NCI-H2227 treated with DMSO at 0.1 percent for 48 hours (cell line): ENCODE results near the gene SLC38A10.
A peak's percentile ranks its signal among the peaks of the same experiment; 100 is the strongest.

ENCODE experiments used
- DNase-seq: peaks from one replicate; lab custom pipeline; 2025; lab: John Stamatoyannopoulos, UW

Gene SLC38A10

GRCh38 chr17:81298991-81299738, 4.1 kb upstream of the SLC38A10 start:
- no peak for DNase-seq

GRCh38 chr17:81298325-81298990, 3.4 kb upstream of the SLC38A10 start:
- no peak for DNase-seq

- DNase-seq: no peak
Measured at GRCh38 chr17:81295676-81296381, 722 bp upstream of the SLC38A10 start.

GRCh38 chr17:81294512-81295030, 536 bp downstream of the SLC38A10 start:
- DNase-seq: peak; percentile 15

GRCh38 chr17:81292450-81292849, 2.7 kb downstream of the SLC38A10 start:
- no peak for DNase-seq

GRCh38 chr17:81291662-81292061, 3.4 kb downstream of the SLC38A10 start:
- no peak for DNase-seq

GRCh38 chr17:81290230-81290629, 4.9 kb downstream of the SLC38A10 start:
- DNase-seq: no peak

GRCh38 chr17:81289627-81290026, 5.5 kb downstream of the SLC38A10 start:
- no peak for DNase-seq

- no peak for DNase-seq
Measured at GRCh38 chr17:81288715-81289114, 6.4 kb downstream of the SLC38A10 start.

- DNase-seq: no peak
Measured at GRCh38 chr17:81287741-81288430, 7.2 kb downstream of the SLC38A10 start.

- no peak for DNase-seq
Measured at GRCh38 chr17:81287152-81287551, 8.0 kb downstream of the SLC38A10 start.

GRCh38 chr17:81286491-81287145, 8.5 kb downstream of the SLC38A10 start:
- DNase-seq: no peak

- no peak for DNase-seq
Measured at GRCh38 chr17:81285894-81286293, 9.2 kb downstream of the SLC38A10 start.

GRCh38 chr17:81285179-81285878, 9.8 kb downstream of the SLC38A10 start:
- peak; percentile 63 for DNase-seq

GRCh38 chr17:81282876-81283275, 12.2 kb downstream of the SLC38A10 start:
- no peak for DNase-seq

GRCh38 chr17:81282141-81282540, 13.0 kb downstream of the SLC38A10 start:
- no peak for DNase-seq

- no peak for DNase-seq
Measured at GRCh38 chr17:81280571-81280970, 14.5 kb downstream of the SLC38A10 start.

GRCh38 chr17:81279278-81280275, 15.5 kb downstream of the SLC38A10 start:
- no peak for DNase-seq

GRCh38 chr17:81278831-81279230, 16.3 kb downstream of the SLC38A10 start:
- DNase-seq: no peak
